Measurements from ENCODE around the gene CAMK2N1. TPM values are rescaled to one million over a fixed set of nuclear protein-coding genes. Genes with fewer than 3 reads are reported as not detected.

Gene CAMK2N1
- total and polyA plus RNA-seq, 2 of the 8 experiments (the other 6 are each of a cell fraction or from before 2014, with no cell fraction given): 2.3 to 5.6 TPM

DNA sequence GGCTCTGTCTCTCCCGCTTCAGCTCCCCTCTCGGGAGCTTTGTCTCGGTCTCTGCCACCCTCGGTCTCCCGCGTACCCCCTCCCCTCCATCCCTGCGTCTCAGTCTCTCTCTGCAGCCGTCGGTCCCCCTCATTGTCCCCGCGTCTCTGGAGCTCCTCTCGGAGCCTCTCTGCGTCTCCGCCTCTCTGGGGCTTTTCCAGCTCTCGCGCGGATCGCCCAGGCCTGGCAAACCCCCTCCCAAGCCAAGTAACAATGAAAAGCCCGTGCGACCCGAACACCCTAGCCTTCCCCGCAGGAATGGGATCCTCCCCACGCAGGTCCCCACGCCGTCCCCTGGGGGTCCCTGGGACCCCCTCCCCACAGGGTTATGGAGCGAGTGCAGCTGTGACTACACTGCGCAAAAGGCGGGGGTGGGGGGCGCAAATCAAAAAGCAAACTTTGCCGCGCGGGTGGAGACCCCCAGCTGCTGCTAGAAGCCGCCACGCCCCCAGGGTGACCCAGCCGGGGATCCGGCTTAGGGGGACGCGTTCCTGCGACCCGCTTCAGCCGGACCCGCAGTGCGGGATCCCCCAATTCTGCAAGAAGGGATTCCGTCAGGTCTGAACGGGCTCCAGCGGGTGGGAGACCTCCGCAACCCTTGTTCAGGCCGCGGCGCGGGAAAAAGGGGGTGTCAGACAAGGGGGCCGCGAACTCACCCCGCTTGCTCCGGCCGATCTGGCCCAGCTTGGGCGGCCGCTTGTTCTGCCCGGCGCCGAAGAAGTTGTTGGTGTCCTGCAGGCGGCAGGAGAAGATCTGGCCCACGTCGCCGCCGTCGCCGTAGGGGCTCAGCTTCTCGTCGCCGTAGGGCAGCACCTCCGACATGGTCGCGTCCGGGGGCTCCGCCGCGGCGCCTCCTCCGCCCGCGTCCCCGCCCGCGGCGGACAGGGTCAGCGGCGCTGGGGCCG, 1.2 kb downstream of the CAMK2N1 start (continued):
- peak; percentile 14; the same call in 1 of the 2 replicates for TF ChIP-seq CREB1 (IDR thresholded peaks at IDR 0.05)
- TF ChIP-seq, protein P1, sequence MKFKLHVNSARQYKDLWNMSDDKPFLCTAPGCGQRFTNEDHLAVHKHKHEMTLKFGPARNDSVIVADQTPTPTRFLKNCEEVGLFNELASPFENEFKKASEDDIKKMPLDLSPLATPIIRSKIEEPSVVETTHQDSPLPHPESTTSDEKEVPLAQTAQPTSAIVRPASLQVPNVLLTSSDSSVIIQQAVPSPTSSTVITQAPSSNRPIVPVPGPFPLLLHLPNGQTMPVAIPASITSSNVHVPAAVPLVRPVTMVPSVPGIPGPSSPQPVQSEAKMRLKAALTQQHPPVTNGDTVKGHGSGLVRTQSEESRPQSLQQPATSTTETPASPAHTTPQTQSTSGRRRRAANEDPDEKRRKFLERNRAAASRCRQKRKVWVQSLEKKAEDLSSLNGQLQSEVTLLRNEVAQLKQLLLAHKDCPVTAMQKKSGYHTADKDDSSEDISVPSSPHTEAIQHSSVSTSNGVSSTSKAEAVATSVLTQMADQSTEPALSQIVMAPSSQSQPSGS (IDR thresholded peaks at IDR 0.05; ENCODE audit: low read length): no peak

Measured in H1 (cell line).